C4-2B (cell line): Measurements from ENCODE around the gene OVOL3.

Experiments
- CTCF ChIP-seq: fragments of 450-650 bp; conservative IDR thresholded peaks from 2 replicates; pipeline ENCODE4 v1.5.1; 2017; ENCODE audit warnings: mild to moderate bottlenecking
- ZFX ChIP-seq: fragments of 450-650 bp; IDR thresholded peaks from 2 replicates; pipeline ENCODE4 v1.6.1; 2017

GRCh38 chr19:36121486-36122124 lies 10.7 kb downstream of the OVOL3 start:
- TF ChIP-seq CTCF (no peak), ZFX (no peak)
